ENCODE measurements around the gene TIMM23. TPM values are rescaled to one million over a fixed set of nuclear protein-coding genes. Genes with fewer than 3 reads are reported as not detected.

TIMM23 gene
- total and polyA plus RNA-seq, 2 of the 4 experiments (the other 2 are of a cell fraction) = 82.4 to 86.2 TPM

GRCh38 chr10:46019177-46019528 is 46.9 kb downstream of the TIMM23 start (continued):
- TF ChIP-seq SMC3 (IDR thresholded peaks at IDR 0.05; ENCODE audit: low read depth, low read length) (no peak), RAD21 (IDR thresholded peaks at IDR 0.05; ENCODE audit: low read length) (no peak), MAFK (IDR thresholded peaks at IDR 0.05; ENCODE audit: low read depth, low read length) (no peak)

DNA sequence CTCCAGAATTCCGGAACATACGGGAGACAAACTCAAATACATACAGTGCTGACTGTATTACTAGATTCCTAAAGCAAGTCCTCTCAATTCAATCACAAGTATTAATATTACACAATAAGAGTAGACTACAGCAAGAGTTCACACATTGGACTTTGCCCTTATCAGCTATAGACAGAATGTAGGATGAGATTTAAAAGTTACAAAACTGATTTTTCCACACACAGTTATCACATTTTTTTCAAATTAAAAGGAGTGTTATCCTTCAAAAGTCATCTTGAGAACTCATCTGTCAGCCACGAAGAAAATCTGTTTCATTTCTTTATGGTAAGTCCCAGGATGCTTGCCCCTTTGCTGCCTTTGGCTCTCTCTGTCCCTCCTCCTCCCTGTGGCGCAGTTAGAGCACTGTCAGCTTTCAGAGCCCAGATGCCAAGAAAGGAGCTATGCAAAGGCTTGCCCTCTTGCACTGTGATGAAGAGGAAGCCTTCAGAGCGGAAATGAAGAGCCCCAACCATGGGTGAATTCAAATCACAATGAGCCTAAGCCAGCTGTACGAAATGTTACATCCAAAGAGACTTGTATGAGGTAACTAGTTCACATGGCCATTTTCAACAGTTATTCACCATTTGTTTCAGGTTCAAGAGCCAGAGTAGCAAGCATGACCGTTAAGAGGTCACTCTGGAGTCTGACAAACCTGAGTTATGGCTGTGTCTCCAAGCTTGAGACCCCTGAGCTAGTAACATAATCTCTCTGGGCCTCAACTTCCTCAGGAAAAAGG is 47.5 kb downstream of the TIMM23 start:
- Histone ChIP-seq H3K4ac (ENCODE audit: low read depth, low read length) (peak overlapping the region; percentile 8; the same call in 1 of the 2 replicates), H3K27me3 (ENCODE audit: control insufficient read depth, insufficient read depth, low read length) (no peaks in the 10 kb centered on the region), H3K14ac (replicated peaks; ENCODE audit: low read depth, low read length) (peak overlapping the region; percentile 11; the same call in 1 of the 2 replicates), H4K20me1 (ENCODE audit: insufficient read depth, low read length) (peaks cover 74% of the 10 kb centered on the region), H3K36me3 (ENCODE audit: control insufficient read depth, insufficient read depth, low read length) (peaks cover 9% of the 10 kb centered on the region), H2BK5ac (ENCODE audit: low read depth, low read length, poor library complexity, severe bottlenecking) (peak overlapping the region; percentile 21), H2AK9ac (replicated peaks; ENCODE audit: low read depth, low read length, poor library complexity) (no peak overlapping the region), H3K9me3 (ENCODE audit: control insufficient read depth, insufficient read depth, low read length) (no peaks in the 10 kb centered on the region), H2AFZ (replicated peaks; ENCODE audit: low read length, poor library complexity) (no peak overlapping the region), H4K5ac (ENCODE audit: low read depth, low read length) (no peak overlapping the region), H3K4me3 (ENCODE audit: insufficient read depth, low read depth, low read length) (no peak overlapping the region), H3K27ac (ENCODE audit: insufficient read depth, low read length) (peak overlapping the region; percentile 2; the same call in 1 of the 2 replicates), H4K8ac (ENCODE audit: low read depth in 2 of 2, low read length in 2 of 2) (no peak overlapping the region; a peak in 1 of 4 replicates), H2BK15ac (ENCODE audit: low read depth, low read length) (peak overlapping the region; percentile 65; the same call in 1 of the 3 replicates), H4K91ac (ENCODE audit: insufficient read depth, low read depth, low read length) (peak overlapping the region; percentile 28; the same call in 1 of the 2 replicates), H2BK20ac (ENCODE audit: low read depth, low read length) (no peak overlapping the region), H3K79me1 (ENCODE audit: low read depth in 1 of 2, low read length in 2 of 2) (peaks cover 15 to 58% of the 10 kb centered on the region in 2 experiments), H3K23ac (ENCODE audit: low read depth, low read length) (peak overlapping the region; percentile 50; the same call in 1 of the 2 replicates), H3K4me2 (ENCODE audit: low read depth, low read length) (0 out of 2 replicates have a peak overlapping the region, but pooled peaks have one; percentile 42), H2BK120ac (ENCODE audit: low read depth, low read length) (0 out of 2 replicates have a peak overlapping the region, but pooled peaks have one; percentile 21), H3K56ac (ENCODE audit: extremely low read depth, insufficient read depth, low read length) (no peak overlapping the region; the same call in 1 of the 2 replicates), H3K18ac (ENCODE audit: low read depth, low read length) (0 out of 2 replicates have a peak overlapping the region, but pooled peaks have one; percentile 37), H3K9me1 (ENCODE audit: insufficient read depth, low read length) (peaks cover 20% of the 10 kb centered on the region), H3K9ac (ENCODE audit: low read depth, low read length) (no peak overlapping the region), H3K4me1 (ENCODE audit: control insufficient read depth, insufficient read depth, low read length) (peaks cover 23% of the 10 kb centered on the region), H2AK5ac (ENCODE audit: low read depth, low read length) (peak overlapping the region; percentile 61)
- in situ Hi-C loops (cut with MboI; ENCODE audit: low sequenced_read_pairs) = loop anchor here (25.0 kb wide), 1 partner anchor 1032 kb away; the partner anchor contains the start of gene DEPP1
- intact Hi-C loops (cut with micrococcal nuclease) = loop anchor here (10.0 kb wide), 1 partner anchor 555 kb away; no protein-coding TSS in a partner anchor
- ChIA-PET POLR2A (ENCODE audit: unreplicated experiment) (no interaction called here), CTCF (no interaction called here)
- 100% methylated on average over 1 of the region's 7 CpGs; no CpG with 5 or more reads in 1 of the 2 experiments for WGBS, 2 experiments (ENCODE audit: extremely low coverage in 2 of 2, insufficient read length in 1 of 2)
- no TSS peak for BruUV-seq (replicated peaks)
- ATAC-seq (ENCODE audit: low read depth) = no peak
- DNase-seq = no peak
- dilution Hi-C loops (cut with HindIII; ENCODE audit: low sequenced_read_pairs, unreplicated experiment) = no loop called here
- TF ChIP-seq FOS (IDR thresholded peaks at IDR 0.05; ENCODE audit: low read depth, low read length) = no peak
- peak; percentile 46 for TF ChIP-seq CEBPB (IDR thresholded peaks at IDR 0.05; ENCODE audit: low read depth, low read length)
